B cell (primary cell): Measurements from ENCODE around the gene NR3C2. TPM values are rescaled to one million over a fixed set of nuclear protein-coding genes. Genes with fewer than 3 reads are reported as not detected.

Source experiments
- ATAC-seq: fragments of 200-7000 bp; cut with Tn5 transposase; one replicate; pipeline ENCODE4 v1.10.0; 2021; ENCODE audit warnings: low read depth, mild to moderate bottlenecking, moderate number of reproducible peaks, moderate library complexity
- CTCF ChIA-PET: fragments of 350-600 bp; sonication (Branson Sonifier 250); formaldehyde crosslinking; loops from one replicate; lab custom pipeline; 2021; ENCODE audit warnings: antibody characterized with exemption, inconsistent platforms; lab: Charles Lee
- POLR2A ChIA-PET: fragments of 350-600 bp; sonication (Branson Sonifier 250); formaldehyde crosslinking; loops from one replicate; lab custom pipeline; 2021; ENCODE audit warnings: antibody characterized with exemption; lab: Charles Lee
- DNase-seq: peaks from one replicate; pipeline ENCODE4 v3.0.0; 2013
- H2AFZ ChIP-seq: 2 replicates; pipeline ENCODE4 v1.6.1; 2012; ENCODE audit warnings: mild to moderate bottlenecking, low read depth, low read length; ENCODE audit not compliant: insufficient read depth, poor library complexity, severe bottlenecking
- H3K27ac ChIP-seq, 2 donors: 1 replicate in 1 of 2; 2 replicates in 1 of 2; pipeline ENCODE4 v1.5.1; 2012 to 2013; ENCODE audit warnings: low read length in 2 of 2, mild to moderate bottlenecking in 2 of 2, moderate library complexity in 1 of 2
- H3K27me3 ChIP-seq, 4 experiments: fragments of 200-600 bp in 1 of 4; sonication (generic) in 1 of 4; replicated peaks in 1 of 4; 1 replicate in 2 of 4; 2 replicates in 2 of 4; pipeline versions ENCODE4 v1.6.1 to v1.7.0; 2013 to 2016; ENCODE audit warnings: low read length in 3 of 4, mild to moderate bottlenecking in 2 of 4, mixed read lengths in 1 of 4, moderate library complexity in 1 of 4; ENCODE audit not compliant: insufficient read depth in 4 of 4, control insufficient read depth in 3 of 4; ENCODE audit errors: control extremely low read depth in 1 of 4
- H3K36me3 ChIP-seq, 2 experiments: replicated peaks in 1 of 2; 1 replicate in 1 of 2; 2 replicates in 1 of 2; pipeline versions ENCODE4 v1.6.1 to v1.7.1; 2013; ENCODE audit warnings: low read length in 1 of 2; ENCODE audit not compliant: insufficient read depth in 2 of 2, control insufficient read depth in 1 of 2; ENCODE audit errors: control extremely low read depth in 1 of 2, extremely low read depth in 1 of 2
- H3K4me1 ChIP-seq, 2 donors: fragments of 200-600 bp in 1 of 2; sonication (generic) in 1 of 2; 1 replicate in 1 of 2; 2 replicates in 1 of 2; pipeline versions ENCODE4 v1.5.1 to v1.6.1; 2013 to 2017; ENCODE audit warnings: low read length in 2 of 2; ENCODE audit not compliant: control insufficient read depth in 2 of 2, insufficient read depth in 2 of 2
- H3K4me2 ChIP-seq: replicated peaks from 2 replicates; pipeline ENCODE3; 2012; ENCODE audit warnings: mild to moderate bottlenecking, low read depth, low read length; ENCODE audit not compliant: poor library complexity, severe bottlenecking
- H3K4me3 ChIP-seq, 5 experiments: fragments of 200-600 bp in 1 of 5; sonication (generic) in 1 of 5; 1 replicate in 3 of 5; 2 replicates in 2 of 5; pipeline versions ENCODE4 v1.5.1 to v1.7.0; 2011 to 2016; ENCODE audit warnings: low read length in 4 of 5, mild to moderate bottlenecking in 4 of 5, low read depth in 2 of 5, control low read depth in 1 of 5, moderate library complexity in 1 of 5; ENCODE audit not compliant: insufficient read depth in 1 of 5; ENCODE audit errors: control extremely low read depth in 1 of 5, extremely low read depth in 1 of 5
- H3K79me2 ChIP-seq: fragments of 200-600 bp; sonication (generic); one replicate; pipeline ENCODE4 v1.6.0; 2016; ENCODE audit warnings: low read length; ENCODE audit not compliant: control insufficient read depth, insufficient read depth
- H3K9ac ChIP-seq: fragments of 200-600 bp; sonication (generic); 2 replicates; pipeline ENCODE4 v1.6.1; 2017; ENCODE audit warnings: mild to moderate bottlenecking, low read length, moderate library complexity
- H3K9me3 ChIP-seq, 3 donors: one replicate each; pipeline versions ENCODE4 v1.6.1 to v1.7.1; 2013; ENCODE audit warnings: low read length in 2 of 3; ENCODE audit not compliant: control insufficient read depth in 2 of 3, insufficient read depth in 1 of 3; ENCODE audit errors: control extremely low read depth in 1 of 3
- H4K20me1 ChIP-seq: 2 replicates; pipeline ENCODE4 v1.6.0; 2012; ENCODE audit warnings: mild to moderate bottlenecking, low read length; ENCODE audit not compliant: insufficient read depth, control insufficient read depth, poor library complexity, severe bottlenecking
- H3K27ac Mint-ChIP-seq: one replicate; pipeline ENCODE4 v1.8.0; 2021; ENCODE audit warnings: mixed read lengths
- H3K27me3 Mint-ChIP-seq: one replicate; pipeline ENCODE4 v1.8.0; 2021; ENCODE audit warnings: mixed read lengths
- H3K4me1 Mint-ChIP-seq: one replicate; pipeline ENCODE4 v1.8.0; 2021; ENCODE audit warnings: mixed read lengths
- H3K4me3 Mint-ChIP-seq: one replicate; pipeline ENCODE4 v1.8.0; 2021; ENCODE audit warnings: mixed read lengths
- H3K9me3 Mint-ChIP-seq: one replicate; pipeline ENCODE4 v1.8.0; 2022; ENCODE audit warnings: mixed read lengths; ENCODE audit not compliant: insufficient read depth
- EZH2 ChIP-seq: IDR thresholded peaks from 2 replicates; pipeline ENCODE4 v1.6.1; 2012; ENCODE audit warnings: borderline replicate concordance, low read depth, mild to moderate bottlenecking, moderate library complexity, low read length; ENCODE audit not compliant: insufficient read depth, poor library complexity, severe bottlenecking
- WGBS: methylation state at CpG from one replicate; pipeline ENCODE4 v1.1.5; 2013; ENCODE audit warnings: missing lambda C conversion rate; ENCODE audit not compliant: insufficient coverage; 5-methylcytosine and 5-hydroxymethylcytosine counted together
- intact Hi-C: fragments of 100-400 bp; cut with micrococcal nuclease; formaldehyde crosslinking; loops from one replicate; pipeline ENCODE4 v1.10.0; 2022
- polyA plus RNA-seq: library from polyadenylated mRNA; depleted of rRNA; stranded (reverse); fragments of >200 nt; gene quantifications from 2 replicates; pipeline ENCODE4 v1.2.3, GENCODE V29; 2012
- total RNA-seq, 2 donors: library from RNA; stranded (reverse); fragments of 120-200 nt in 1 of 2; gene quantifications; 1 replicate in 1 of 2; 2 replicates in 1 of 2; pipeline versions ENCODE4 v1.2.3 to v1.2.4, GENCODE V29; 2013 to 2022
- TF ChIP-seq, protein P1 (sequence below): fragments of 200-600 bp; IDR thresholded peaks from one replicate; pipeline ENCODE4 v1.8.0; 2022; ENCODE audit warnings: antibody characterized with exemption, mild to moderate bottlenecking

NR3C2 gene
- total and polyA plus RNA-seq, 2 donors (not counting 1 experiment from before 2014, with no cell fraction given), result 6.7 to 19.3 TPM

DNA sequence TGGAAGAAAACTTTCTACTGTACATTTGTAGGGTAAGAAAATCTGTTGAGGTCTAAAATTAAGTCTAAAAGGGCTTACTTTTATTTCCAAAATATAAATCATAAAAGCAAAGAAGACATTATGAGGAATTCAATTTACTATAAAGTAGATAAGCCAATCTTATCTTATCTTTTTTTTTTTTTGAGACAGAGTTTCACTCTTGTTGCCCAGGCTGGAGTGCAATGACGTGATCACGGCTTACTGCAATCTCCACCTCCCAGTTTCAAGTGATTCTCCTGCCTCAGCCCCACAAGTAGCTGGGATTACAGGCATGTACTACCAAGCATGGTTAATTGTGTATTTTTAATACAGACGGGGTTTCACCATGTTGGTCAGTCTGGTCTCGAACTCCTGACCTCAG lies 166.9 kb downstream of the NR3C2 start:
- Mint-ChIP-seq H3K27ac (no peak overlapping the region), H3K4me1 (peaks cover 6% of the 10 kb centered on the region), H3K27me3 (no peaks in the 10 kb centered on the region), H3K9me3 (peaks cover 4% of the 10 kb centered on the region), H3K4me3 (no peak overlapping the region)
- Histone ChIP-seq H3K27ac (no peak overlapping the region), H3K36me3 (no peaks in the 10 kb centered on the region), H3K4me3 (no peak overlapping the region), H3K9me3 (peaks cover 0 to 11% (median 0%) of the 10 kb centered on the region in 3 donors), H3K4me1 (no peaks in the 10 kb centered on the region), H3K9ac (no peak overlapping the region), H2AFZ (no peak overlapping the region), H3K79me2 (no peaks in the 10 kb centered on the region), H4K20me1 (no peaks in the 10 kb centered on the region), H3K4me2 (no peak overlapping the region), H3K27me3 (no peaks in the 10 kb centered on the region)
- TF ChIP-seq, protein P1, sequence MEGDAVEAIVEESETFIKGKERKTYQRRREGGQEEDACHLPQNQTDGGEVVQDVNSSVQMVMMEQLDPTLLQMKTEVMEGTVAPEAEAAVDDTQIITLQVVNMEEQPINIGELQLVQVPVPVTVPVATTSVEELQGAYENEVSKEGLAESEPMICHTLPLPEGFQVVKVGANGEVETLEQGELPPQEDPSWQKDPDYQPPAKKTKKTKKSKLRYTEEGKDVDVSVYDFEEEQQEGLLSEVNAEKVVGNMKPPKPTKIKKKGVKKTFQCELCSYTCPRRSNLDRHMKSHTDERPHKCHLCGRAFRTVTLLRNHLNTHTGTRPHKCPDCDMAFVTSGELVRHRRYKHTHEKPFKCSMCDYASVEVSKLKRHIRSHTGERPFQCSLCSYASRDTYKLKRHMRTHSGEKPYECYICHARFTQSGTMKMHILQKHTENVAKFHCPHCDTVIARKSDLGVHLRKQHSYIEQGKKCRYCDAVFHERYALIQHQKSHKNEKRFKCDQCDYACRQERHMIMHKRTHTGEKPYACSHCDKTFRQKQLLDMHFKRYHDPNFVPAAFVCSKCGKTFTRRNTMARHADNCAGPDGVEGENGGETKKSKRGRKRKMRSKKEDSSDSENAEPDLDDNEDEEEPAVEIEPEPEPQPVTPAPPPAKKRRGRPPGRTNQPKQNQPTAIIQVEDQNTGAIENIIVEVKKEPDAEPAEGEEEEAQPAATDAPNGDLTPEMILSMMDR, result no peak
- TF ChIP-seq EZH2, result no peak
- DNase-seq (no peak), ATAC-seq (no peak)
- ChIA-PET CTCF (no interaction called here), POLR2A (no interaction called here)
- no CpG with 5 or more reads among the region's 4 CpGs for WGBS
- intact Hi-C loops, result no loop called here

DNA sequence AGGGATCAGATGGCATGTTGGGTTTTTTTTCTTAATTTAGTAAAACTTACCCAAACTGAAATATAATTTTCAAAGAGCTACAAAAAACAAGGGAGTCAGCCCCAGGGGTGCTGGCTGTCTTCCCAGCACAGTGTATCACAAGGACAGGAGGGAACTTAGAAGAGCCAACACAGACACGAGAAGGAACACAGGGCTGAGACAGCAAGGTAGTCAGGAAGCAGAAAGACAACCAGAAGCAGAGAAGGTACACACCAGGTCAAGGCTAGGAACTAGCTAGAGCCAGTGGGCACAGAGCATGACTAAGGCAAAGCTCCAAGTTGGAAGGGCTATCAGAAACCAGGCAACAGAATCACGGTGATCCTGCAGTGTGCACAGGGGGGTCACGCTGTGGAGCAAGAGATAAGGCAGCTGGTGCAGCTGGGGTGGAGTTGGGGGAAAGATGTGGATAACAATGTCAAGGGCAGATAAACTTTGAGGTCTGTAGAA lies 168.7 kb downstream of the NR3C2 start:
- Histone ChIP-seq H3K27ac (no peak overlapping the region), H3K4me1 (no peaks in the 10 kb centered on the region), H2AFZ (no peak overlapping the region), H3K9ac (no peak overlapping the region), H3K4me3 (no peak overlapping the region), H3K27me3 (no peaks in the 10 kb centered on the region), H3K4me2 (no peak overlapping the region), H3K79me2 (no peaks in the 10 kb centered on the region), H3K9me3 (peaks cover 0 to 11% (median 1%) of the 10 kb centered on the region in 3 donors), H3K36me3 (no peaks in the 10 kb centered on the region), H4K20me1 (no peaks in the 10 kb centered on the region)
- POLR2A ChIA-PET, result no interaction called here
- CTCF ChIA-PET, result no interaction called here
- ATAC-seq (no peak), DNase-seq (no peak)
- intact Hi-C loops, result no loop called here
- 24% methylated on average over 2 of the region's 3 CpGs for WGBS
- Mint-ChIP-seq H3K27me3 (no peaks in the 10 kb centered on the region), H3K4me1 (peaks cover 6% of the 10 kb centered on the region), H3K9me3 (peaks cover 4% of the 10 kb centered on the region), H3K4me3 (no peak overlapping the region), H3K27ac (no peak overlapping the region)
- TF ChIP-seq, protein P1, result no peak
- no peak for TF ChIP-seq EZH2
